ENCODE measurements around the gene MZT2A.
"Not testable (repeated sequence)": the region's sequence is repeated elsewhere in the genome, so short reads cannot be mapped to it uniquely, and the experiment has no call there.

DNA sequence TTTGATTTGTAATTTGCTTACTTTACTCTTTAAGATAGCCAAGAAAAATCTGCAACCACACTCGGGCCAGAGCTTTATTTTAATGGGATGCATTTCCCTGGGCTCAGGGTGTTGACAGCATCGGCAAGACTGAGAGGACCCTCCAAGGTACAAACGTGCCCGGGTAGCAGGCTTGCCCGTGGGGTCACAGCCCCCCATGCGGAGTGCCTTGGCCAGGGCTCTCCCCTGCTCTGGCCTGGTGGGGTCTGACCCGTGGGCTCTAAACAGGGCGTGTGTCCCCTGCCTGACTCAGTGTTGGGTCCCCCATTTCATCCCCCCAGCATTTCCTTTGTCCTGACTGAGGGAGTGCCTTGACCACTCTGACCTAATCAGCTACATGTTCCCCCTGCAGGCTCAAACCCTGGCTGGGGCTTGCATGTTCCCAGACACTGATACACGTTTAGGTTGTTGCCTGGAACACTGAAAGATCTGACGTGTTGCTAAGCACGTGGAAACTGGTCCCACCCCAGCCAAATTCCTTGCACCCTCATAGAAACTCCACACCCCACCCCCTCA is 7.2 kb downstream of the MZT2A start:
- TF ChIP-seq, protein P1, sequence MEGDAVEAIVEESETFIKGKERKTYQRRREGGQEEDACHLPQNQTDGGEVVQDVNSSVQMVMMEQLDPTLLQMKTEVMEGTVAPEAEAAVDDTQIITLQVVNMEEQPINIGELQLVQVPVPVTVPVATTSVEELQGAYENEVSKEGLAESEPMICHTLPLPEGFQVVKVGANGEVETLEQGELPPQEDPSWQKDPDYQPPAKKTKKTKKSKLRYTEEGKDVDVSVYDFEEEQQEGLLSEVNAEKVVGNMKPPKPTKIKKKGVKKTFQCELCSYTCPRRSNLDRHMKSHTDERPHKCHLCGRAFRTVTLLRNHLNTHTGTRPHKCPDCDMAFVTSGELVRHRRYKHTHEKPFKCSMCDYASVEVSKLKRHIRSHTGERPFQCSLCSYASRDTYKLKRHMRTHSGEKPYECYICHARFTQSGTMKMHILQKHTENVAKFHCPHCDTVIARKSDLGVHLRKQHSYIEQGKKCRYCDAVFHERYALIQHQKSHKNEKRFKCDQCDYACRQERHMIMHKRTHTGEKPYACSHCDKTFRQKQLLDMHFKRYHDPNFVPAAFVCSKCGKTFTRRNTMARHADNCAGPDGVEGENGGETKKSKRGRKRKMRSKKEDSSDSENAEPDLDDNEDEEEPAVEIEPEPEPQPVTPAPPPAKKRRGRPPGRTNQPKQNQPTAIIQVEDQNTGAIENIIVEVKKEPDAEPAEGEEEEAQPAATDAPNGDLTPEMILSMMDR (IDR thresholded peaks at IDR 0.05): not testable (repeated sequence)
- TF ChIP-seq POLR2A, POLR2AphosphoS5 (IDR thresholded peaks at IDR 0.05): not testable (repeated sequence)
